SJSA1 (cell line): ENCODE measurements around the gene SPACA7. TPM values are rescaled to one million over a fixed set of nuclear protein-coding genes. Genes with fewer than 3 reads are reported as not detected.
A peak's percentile ranks its signal among the peaks of the same experiment; 100 is the strongest.
"Not testable (repeated sequence)": the region's sequence is repeated elsewhere in the genome, so short reads cannot be mapped to it uniquely, and the experiment has no call there.

Experiments
- DNase-seq, 2 experiments: peaks; one replicate each; pipeline ENCODE4 v3.0.0-alpha.2; 2015 to 2020; ENCODE audit warnings: low spot score in 2 of 2, low read depth in 1 of 2
- H3K27ac ChIP-seq: fragments of 250-450 bp; sonication (Bioruptor Pico); 2 replicates; pipeline ENCODE4 v1.5.1; 2020; ENCODE audit warnings: mild to moderate bottlenecking, moderate library complexity
- H3K27me3 ChIP-seq: fragments of 250-450 bp; sonication (Bioruptor Pico); replicated peaks from 2 replicates; pipeline ENCODE4 v1.5.1; 2020; ENCODE audit warnings: mild to moderate bottlenecking, moderate library complexity
- H3K36me3 ChIP-seq: fragments of 250-450 bp; sonication (Bioruptor Pico); 2 replicates; pipeline ENCODE4 v1.5.1; 2020; ENCODE audit warnings: mild to moderate bottlenecking
- H3K4me1 ChIP-seq: fragments of 250-450 bp; sonication (Bioruptor Pico); replicated peaks from 2 replicates; pipeline ENCODE4 v1.6.1; 2021; ENCODE audit warnings: mild to moderate bottlenecking
- H3K4me3 ChIP-seq: fragments of 250-450 bp; sonication (Bioruptor Pico); 2 replicates; pipeline ENCODE4 v1.5.1; 2020; ENCODE audit warnings: mild to moderate bottlenecking
- H3K9me3 ChIP-seq: fragments of 250-450 bp; sonication (Bioruptor Pico); replicated peaks from 2 replicates; pipeline ENCODE4 v1.5.1; 2020; ENCODE audit warnings: mild to moderate bottlenecking
- total RNA-seq: library from RNA; depleted of rRNA; stranded (reverse); fragments of >200 nt; shearing (Covaris generic); gene quantifications from 2 replicates; pipeline ENCODE4 v1.2.3, GENCODE V29; 2014

The SPACA7 gene
- total RNA-seq, 1 experiment from 2014 or later: not detected

- Histone ChIP-seq H3K9me3 (no peaks in the 10 kb centered on the region; the same call in none of the 2 replicates), H3K4me3 (no peak overlapping the region), H3K27me3 (peaks cover 15% of the 10 kb centered on the region), H3K36me3 (no peaks in the 10 kb centered on the region), H3K4me1 (no peaks in the 10 kb centered on the region), H3K27ac (no peak overlapping the region)
- DNase-seq: peak in 1 of 2 experiments; percentile 51
Measured at GRCh38 chr13:112356190-112356589, 20.0 kb upstream of the SPACA7 start.

- no peak for DNase-seq
- Histone ChIP-seq H3K36me3 (no peaks in the 10 kb centered on the region), H3K4me3 (no peak overlapping the region), H3K9me3 (no peaks in the 10 kb centered on the region; the same call in 1 of the 2 replicates), H3K27ac (no peak overlapping the region), H3K27me3 (peaks cover 2% of the 10 kb centered on the region), H3K4me1 (no peaks in the 10 kb centered on the region)
Measured at GRCh38 chr13:112358156-112358555, 18.0 kb upstream of the SPACA7 start.

- Histone ChIP-seq H3K27me3 (no peaks in the 10 kb centered on the region; the same call in none of the 2 replicates), H3K36me3 (no peaks in the 10 kb centered on the region), H3K9me3 (peaks cover 7% of the 10 kb centered on the region), H3K4me1 (no peaks in the 10 kb centered on the region), H3K4me3 (no peak overlapping the region), H3K27ac (no peak overlapping the region)
- DNase-seq: no peak
Measured at GRCh38 chr13:112362021-112362420, 14.1 kb upstream of the SPACA7 start.

GRCh38 chr13:112363867-112364528, 12.2 kb upstream of the SPACA7 start:
- Histone ChIP-seq H3K27ac (no peak overlapping the region), H3K4me3 (no peak overlapping the region), H3K27me3 (no peaks in the 10 kb centered on the region), H3K36me3 (no peaks in the 10 kb centered on the region), H3K9me3 (peaks cover 7% of the 10 kb centered on the region), H3K4me1 (no peaks in the 10 kb centered on the region)
- DNase-seq: peak in 1 of 2 experiments; percentile 53

- Histone ChIP-seq H3K27ac (no peak overlapping the region), H3K36me3 (no peaks in the 10 kb centered on the region), H3K27me3 (peaks cover 19% of the 10 kb centered on the region), H3K4me1 (no peaks in the 10 kb centered on the region), H3K4me3 (no peak overlapping the region), H3K9me3 (peaks cover 9% of the 10 kb centered on the region)
- peak in 1 of 2 experiments; percentile 48 for DNase-seq
Measured at GRCh38 chr13:112366907-112367646, 9.1 kb upstream of the SPACA7 start.

GRCh38 chr13:112368883-112369282, 7.3 kb upstream of the SPACA7 start:
- Histone ChIP-seq H3K4me1 (no peaks in the 10 kb centered on the region), H3K27me3 (peaks cover 24% of the 10 kb centered on the region), H3K36me3 (no peaks in the 10 kb centered on the region), H3K9me3 (peaks cover 9% of the 10 kb centered on the region), H3K27ac (no peak overlapping the region), H3K4me3 (no peak overlapping the region)
- peak in 1 of 2 experiments; percentile 44 for DNase-seq

GRCh38 chr13:112370311-112370710, 5.8 kb upstream of the SPACA7 start:
- DNase-seq: peak in 1 of 2 experiments; percentile 39
- H3K4me1 ChIP-seq: no peaks in the 10 kb centered on the region
- H3K27ac ChIP-seq: no peak overlapping the region
- no peak overlapping the region for H3K4me3 ChIP-seq
- H3K27me3 ChIP-seq: peaks cover 24% of the 10 kb centered on the region
- H3K36me3 ChIP-seq: no peaks in the 10 kb centered on the region
- H3K9me3 ChIP-seq: peaks cover 9% of the 10 kb centered on the region; the same call in 1 of the 2 replicates

GRCh38 chr13:112374271-112374670, 1.9 kb upstream of the SPACA7 start:
- no peak overlapping the region for H3K4me3 ChIP-seq

GRCh38 chr13:112391746-112392145, 15.6 kb downstream of the SPACA7 start:
- DNase-seq: no peak
- H3K4me3 ChIP-seq: no peak overlapping the region

More at GRCh38 chr13:112374271-112374670, 1.9 kb upstream of the SPACA7 start:
- peaks cover 27% of the 10 kb centered on the region for H3K27me3 ChIP-seq
- no peaks in the 10 kb centered on the region for H3K4me1 ChIP-seq
- DNase-seq: peak in 1 of 2 experiments; percentile 52
- H3K27ac ChIP-seq: no peak overlapping the region
- H3K9me3 ChIP-seq: peaks cover 6% of the 10 kb centered on the region
- H3K36me3 ChIP-seq: no peaks in the 10 kb centered on the region

GRCh38 chr13:112392719-112393118, 16.6 kb downstream of the SPACA7 start:
- H3K36me3 ChIP-seq: no peaks in the 10 kb centered on the region
- peaks cover 5% of the 10 kb centered on the region; the same call in 1 of the 2 replicates for H3K9me3 ChIP-seq
- no peak overlapping the region for H3K27ac ChIP-seq
- no peak for DNase-seq
- peaks cover 34% of the 10 kb centered on the region for H3K27me3 ChIP-seq
- no peak overlapping the region for H3K4me3 ChIP-seq
- H3K4me1 ChIP-seq: peaks cover 6% of the 10 kb centered on the region; the same call in 1 of the 2 replicates

More at GRCh38 chr13:112391746-112392145, 15.6 kb downstream of the SPACA7 start:
- Histone ChIP-seq H3K36me3 (no peaks in the 10 kb centered on the region), H3K9me3 (peaks cover 5% of the 10 kb centered on the region; the same call in 1 of the 2 replicates), H3K4me1 (peaks cover 6% of the 10 kb centered on the region; the same call in 1 of the 2 replicates), H3K27me3 (peaks cover 37% of the 10 kb centered on the region), H3K27ac (no peak overlapping the region)

- peak; percentile 41 to 72 for DNase-seq
- not testable (repeated sequence) for H3K36me3 ChIP-seq, H3K4me1 ChIP-seq, H3K27ac ChIP-seq, H3K9me3 ChIP-seq, H3K4me3 ChIP-seq
- peaks cover 29% of the 10 kb centered on the region for H3K27me3 ChIP-seq
Measured at GRCh38 chr13:112395022-112395421, 18.9 kb downstream of the SPACA7 start.

- not testable (repeated sequence) for H3K9me3 ChIP-seq, H3K4me3 ChIP-seq, H3K36me3 ChIP-seq, H3K27ac ChIP-seq, H3K4me1 ChIP-seq
- H3K27me3 ChIP-seq: peaks cover 27% of the 10 kb centered on the region
- peak in 1 of 2 experiments; percentile 53 for DNase-seq
Measured at GRCh38 chr13:112395941-112396340, 19.8 kb downstream of the SPACA7 start.

- H3K4me1 ChIP-seq: peaks cover 6% of the 10 kb centered on the region; the same call in 1 of the 2 replicates
- H3K27ac ChIP-seq: no peak overlapping the region
- no peak for DNase-seq
- peaks cover 21% of the 10 kb centered on the region for H3K27me3 ChIP-seq
- H3K4me3 ChIP-seq: no peak overlapping the region
- peaks cover 4% of the 10 kb centered on the region for H3K9me3 ChIP-seq
- no peaks in the 10 kb centered on the region for H3K36me3 ChIP-seq
Measured at GRCh38 chr13:112397108-112397507, 21.0 kb downstream of the SPACA7 start.

- DNase-seq: not testable (repeated sequence)
Measured at GRCh38 chr13:112398347-112398746, 22.2 kb downstream of the SPACA7 start.

More at GRCh38 chr13:112398347-112398746, 22.2 kb downstream of the SPACA7 start:
- not testable (repeated sequence) for H3K36me3 ChIP-seq, H3K9me3 ChIP-seq, H3K4me3 ChIP-seq, H3K27ac ChIP-seq, H3K4me1 ChIP-seq
- peaks cover 12% of the 10 kb centered on the region for H3K27me3 ChIP-seq
